OCI-M2 (cell line): ENCODE results near the gene CHRM3.
"Not testable (repeated sequence)": the region's sequence is repeated elsewhere in the genome, so short reads cannot be mapped to it uniquely, and the experiment has no call there.

Source experiments
- DNase-seq: peaks from one replicate; lab custom pipeline; 2025; ENCODE audit not compliant: unreplicated experiment; lab: John Stamatoyannopoulos, UW

The CHRM3 gene

GRCh38 chr1:239386453-239387303 is at the start of gene CHRM3:
TSS of gene CHRM3 (plus strand) at chr1:239386568. CDS start at chr1:239907452, 520,884 bp downstream.
- no peak for DNase-seq

- no peak for DNase-seq
These were observed 48.5 kb upstream of the CHRM3 start for GRCh38 chr1:239337799-239338430.

GRCh38 chr1:239347776-239348175 is 38.6 kb upstream of the CHRM3 start:
- DNase-seq = no peak

GRCh38 chr1:239348635-239349353 is 37.6 kb upstream of the CHRM3 start:
- DNase-seq = no peak

- DNase-seq = no peak
These were observed 36.7 kb upstream of the CHRM3 start for GRCh38 chr1:239349699-239350098.

- no peak for DNase-seq
These were observed 32.8 kb upstream of the CHRM3 start for GRCh38 chr1:239353536-239353935.

- DNase-seq = no peak
These were observed 32.1 kb upstream of the CHRM3 start for GRCh38 chr1:239354231-239354630.

GRCh38 chr1:239357867-239358266 is 28.5 kb upstream of the CHRM3 start:
- no peak for DNase-seq

GRCh38 chr1:239361403-239361802 is 25.0 kb upstream of the CHRM3 start:
- DNase-seq = no peak

GRCh38 chr1:239363930-239364329 is 22.4 kb upstream of the CHRM3 start:
- no peak for DNase-seq

GRCh38 chr1:239367196-239367810 is 19.1 kb upstream of the CHRM3 start:
- no peak for DNase-seq

- DNase-seq = no peak
These were observed 17.8 kb upstream of the CHRM3 start for GRCh38 chr1:239368436-239369109.

GRCh38 chr1:239370869-239371268 is 15.5 kb upstream of the CHRM3 start:
- DNase-seq = not testable (repeated sequence)

GRCh38 chr1:239382666-239383065 is 3.7 kb upstream of the CHRM3 start:
- no peak for DNase-seq

GRCh38 chr1:239383714-239384113 is 2.7 kb upstream of the CHRM3 start:
- DNase-seq = no peak

GRCh38 chr1:239387304-239388158 is 1.2 kb downstream of the CHRM3 start:
- no peak for DNase-seq

- no peak for DNase-seq
These were observed 1.8 kb downstream of the CHRM3 start for GRCh38 chr1:239388159-239388485.

- no peak for DNase-seq
These were observed 2.2 kb downstream of the CHRM3 start for GRCh38 chr1:239388578-239388977.

GRCh38 chr1:239389703-239390102 is 3.3 kb downstream of the CHRM3 start:
- DNase-seq = no peak

- DNase-seq = no peak
These were observed 5.9 kb downstream of the CHRM3 start for GRCh38 chr1:239392271-239392670.
